Right hindlimb (tissue), 1 donor: ENCODE measurements around the gene MYBPC3.

ENCODE experiments used
- DNase-seq: peaks from one replicate; pipeline ENCODE4 v3.0.0-alpha.2; 2018

Gene MYBPC3

GRCh38 chr11:47383071-47383470, 30.6 kb upstream of the MYBPC3 start:
- no peak for DNase-seq

GRCh38 chr11:47380078-47380477, 27.6 kb upstream of the MYBPC3 start:
- DNase-seq = no peak

GRCh38 chr11:47379317-47379716, 26.8 kb upstream of the MYBPC3 start:
- DNase-seq = no peak

GRCh38 chr11:47378836-47379170, 26.3 kb upstream of the MYBPC3 start:
- no peak for DNase-seq

GRCh38 chr11:47378010-47378835, 25.7 kb upstream of the MYBPC3 start, which contains the start of gene SPI1:
SPI1 (minus strand) TSS chr11:47378547; CDS start chr11:47378353, 194 bp downstream.
- DNase-seq = no peak

- no peak for DNase-seq
These were observed 25.1 kb upstream of the MYBPC3 start for GRCh38 chr11:47377571-47378009.

GRCh38 chr11:47376525-47377371, 24.2 kb upstream of the MYBPC3 start:
- DNase-seq = peak; percentile 17

- DNase-seq = no peak
These were observed 23.6 kb upstream of the MYBPC3 start for GRCh38 chr11:47376107-47376524.

GRCh38 chr11:47375546-47376085, 23.1 kb upstream of the MYBPC3 start:
- no peak for DNase-seq

GRCh38 chr11:47375020-47375419, 22.5 kb upstream of the MYBPC3 start:
- DNase-seq = no peak

- no peak for DNase-seq
These were observed 22.2 kb upstream of the MYBPC3 start for GRCh38 chr11:47374720-47375019.

- DNase-seq = peak; percentile 79
These were observed 21.6 kb upstream of the MYBPC3 start for GRCh38 chr11:47373876-47374719.

GRCh38 chr11:47372422-47372821, 19.9 kb upstream of the MYBPC3 start:
- DNase-seq = no peak

- DNase-seq = peak; percentile 3
These were observed 17.2 kb upstream of the MYBPC3 start for GRCh38 chr11:47369676-47370075.

GRCh38 chr11:47366020-47366490, 13.6 kb upstream of the MYBPC3 start:
- no peak for DNase-seq

- DNase-seq = no peak
These were observed 8.9 kb upstream of the MYBPC3 start for GRCh38 chr11:47361419-47361818.

- no peak for DNase-seq
These were observed 7.8 kb upstream of the MYBPC3 start for GRCh38 chr11:47360341-47360740.

- DNase-seq = no peak
These were observed 7.1 kb upstream of the MYBPC3 start for GRCh38 chr11:47359586-47359985.

GRCh38 chr11:47359162-47359561, 6.7 kb upstream of the MYBPC3 start:
- DNase-seq = no peak

GRCh38 chr11:47358731-47359051, 6.2 kb upstream of the MYBPC3 start:
- no peak for DNase-seq

GRCh38 chr11:47357985-47358730, 5.7 kb upstream of the MYBPC3 start:
- DNase-seq = no peak

GRCh38 chr11:47356998-47357329, 4.5 kb upstream of the MYBPC3 start:
- DNase-seq = no peak
